22Rv1 (cell line): ENCODE data around the gene PKNOX2.

Experiments used
- CTCF ChIP-seq: fragments of 450-650 bp; IDR thresholded peaks from 2 replicates; pipeline ENCODE4 v1.5.1; 2017; ENCODE audit warnings: mild to moderate bottlenecking
- ZFX ChIP-seq: fragments of 450-650 bp; IDR thresholded peaks from 2 replicates; pipeline ENCODE4 v1.6.1; 2017; ENCODE audit warnings: antibody characterized with exemption, borderline replicate concordance

GRCh38 chr11:125180413-125181305 is 16.1 kb downstream of the PKNOX2 start:
- TF ChIP-seq CTCF (no peak), ZFX (no peak)
